Type B pancreatic cell (in vitro differentiated cells): Measurements from ENCODE around the gene SCN3A. TPM values are rescaled to one million over a fixed set of nuclear protein-coding genes. Genes with fewer than 3 reads are reported as not detected.

ENCODE experiments used
- DNase-seq: peaks from one replicate; pipeline ENCODE4 v3.0.0; 2021; ENCODE audit warnings: mixed read lengths; ENCODE audit not compliant: unreplicated experiment; ENCODE audit errors: extremely low spot score
- H3K27ac Mint-ChIP-seq: 2 replicates; pipeline ENCODE4 v1.8.0; 2021; ENCODE audit warnings: mild to moderate bottlenecking, mixed read lengths
- H3K27me3 Mint-ChIP-seq: 2 replicates; pipeline ENCODE4 v1.8.0; 2021; ENCODE audit warnings: mixed read lengths
- H3K36me3 Mint-ChIP-seq: 2 replicates; pipeline ENCODE4 v1.8.0; 2021; ENCODE audit warnings: mixed read lengths
- H3K4me1 Mint-ChIP-seq: one replicate; pipeline ENCODE4 v1.8.0; 2021; ENCODE audit warnings: mixed read lengths; ENCODE audit not compliant: unreplicated experiment
- H3K4me3 Mint-ChIP-seq: 2 replicates; pipeline ENCODE4 v1.8.0; 2021; ENCODE audit warnings: mild to moderate bottlenecking, mixed read lengths
- H3K9me3 Mint-ChIP-seq: 2 replicates; pipeline ENCODE4 v1.8.0; 2021; ENCODE audit warnings: mixed read lengths
- CTCF ChIP-seq: fragments of 200-600 bp; sonication (generic); conservative IDR thresholded peaks from 2 replicates; pipeline ENCODE4 v1.5.0; 2021; ENCODE audit warnings: antibody characterized with exemption, mild to moderate bottlenecking
- total RNA-seq: library from RNA; stranded (reverse); gene quantifications from 2 replicates; pipeline ENCODE4 v1.2.1, GENCODE V29; 2021; ENCODE audit warnings: low replicate concordance

Gene SCN3A
- total RNA-seq, 1 donor from 2014 or later, result 2.8 TPM

GRCh38 chr2:165240916-165241315, 37.1 kb upstream of the SCN3A start:
- Mint-ChIP-seq H3K27ac (no peak overlapping the region), H3K36me3 (no peaks in the 10 kb centered on the region), H3K9me3 (no peaks in the 10 kb centered on the region), H3K27me3 (no peaks in the 10 kb centered on the region), H3K4me1 (no peaks in the 10 kb centered on the region), H3K4me3 (no peak overlapping the region)
- DNase-seq, result no peak
- TF ChIP-seq CTCF, result no peak

GRCh38 chr2:165239856-165240515, 36.1 kb upstream of the SCN3A start:
- H3K36me3 Mint-ChIP-seq, result no peaks in the 10 kb centered on the region
- no peaks in the 10 kb centered on the region for H3K27me3 Mint-ChIP-seq
- no peak overlapping the region for H3K27ac Mint-ChIP-seq
- H3K4me1 Mint-ChIP-seq, result no peaks in the 10 kb centered on the region
- no peaks in the 10 kb centered on the region for H3K9me3 Mint-ChIP-seq
- no peak for DNase-seq
- TF ChIP-seq CTCF, result no peak
- no peak overlapping the region for H3K4me3 Mint-ChIP-seq

- peak; percentile 89 for TF ChIP-seq CTCF
- no peaks in the 10 kb centered on the region for H3K27me3 Mint-ChIP-seq
Observed at GRCh38 chr2:165239230-165239629, 35.4 kb upstream of the SCN3A start, which contains the start of gene SCN2A. SCN2A (plus strand) TSS chr2:165239414; CDS start chr2:165295824, 56,410 bp downstream.

GRCh38 chr2:165238295-165238694, 34.4 kb upstream of the SCN3A start:
- H3K4me3 Mint-ChIP-seq, result no peak overlapping the region
- no peaks in the 10 kb centered on the region for H3K36me3 Mint-ChIP-seq
- no peaks in the 10 kb centered on the region for H3K9me3 Mint-ChIP-seq
- TF ChIP-seq CTCF, result no peak
- H3K4me1 Mint-ChIP-seq, result no peaks in the 10 kb centered on the region
- H3K27ac Mint-ChIP-seq, result no peak overlapping the region
- H3K27me3 Mint-ChIP-seq, result no peaks in the 10 kb centered on the region
- DNase-seq, result no peak

More at GRCh38 chr2:165239230-165239629, 35.4 kb upstream of the SCN3A start, which contains the start of gene SCN2A:
- no peak within 1 kb of the TSS for H3K27ac Mint-ChIP-seq
- H3K4me3 Mint-ChIP-seq, result no peak within 1 kb of the TSS
- H3K4me1 Mint-ChIP-seq, result no peaks in the 10 kb centered on the region
- no peaks in the 10 kb centered on the region for H3K36me3 Mint-ChIP-seq
- no peaks in the 10 kb centered on the region for H3K9me3 Mint-ChIP-seq
- DNase-seq, result no peak

GRCh38 chr2:165237056-165237455, 33.2 kb upstream of the SCN3A start:
- no peaks in the 10 kb centered on the region for H3K36me3 Mint-ChIP-seq
- H3K9me3 Mint-ChIP-seq, result no peaks in the 10 kb centered on the region
- no peaks in the 10 kb centered on the region for H3K27me3 Mint-ChIP-seq
- DNase-seq, result no peak
- H3K4me3 Mint-ChIP-seq, result no peak overlapping the region
- TF ChIP-seq CTCF, result no peak
- no peak overlapping the region for H3K27ac Mint-ChIP-seq
- H3K4me1 Mint-ChIP-seq, result no peaks in the 10 kb centered on the region
